K562 (cell line): ENCODE data around the gene DSCAM. TPM values are rescaled to one million over a fixed set of nuclear protein-coding genes. Genes with fewer than 3 reads are reported as not detected.

Experiments
- ATAC-seq: fragments of 200-7000 bp; cut with Tn5 transposase; 3 replicates; pipeline ENCODE4 v1.9.1; 2020; ENCODE audit warnings: moderate library complexity
- BruUV-seq: library from RNA; stranded (reverse); fragments of 400-500 nt; replicated peaks from 2 replicates; lab custom pipeline; 2021; lab: Mats Ljungman, UMichigan
- CTCF ChIA-PET: fragments of 300-600 bp; formaldehyde crosslinking; extraction: SDS; loops from one replicate; lab custom pipeline; 2021; ENCODE audit warnings: low intra/inter-chr PET ratio; lab: Yijun Ruan, JAX
- POLR2A ChIA-PET: fragments of 300-600, 350-650 bp; sonication (Branson Sonifier 250); formaldehyde crosslinking; extraction: SDS; loops from one replicate; lab custom pipeline; 2021; ENCODE audit warnings: antibody characterized with exemption, inconsistent platforms; lab: Yijun Ruan, JAX
- DNase-seq, 4 experiments: peaks; one replicate each; pipeline versions ENCODE4 v3.0.0 to v3.0.0-alpha.2; 2011 to 2018; ENCODE audit warnings: low spot score in 3 of 4, mixed read lengths in 3 of 4; ENCODE audit errors: extremely low read depth in 1 of 4
- FAIRE-seq: peaks from 2 replicates; lab custom pipeline; 2011; peaks lifted over from hg19 to GRCh38; lab: Jason Lieb, UNC
- H2AFZ ChIP-seq: 2 replicates; pipeline ENCODE4 v1.6.0; 2011; ENCODE audit warnings: low read depth, low read length, control low read depth, inconsistent platforms
- H3K27ac ChIP-seq: fragments of 200-600 bp; 3 replicates; pipeline ENCODE4 v1.8.0; 2011; ENCODE audit warnings: low read depth, mild to moderate bottlenecking, control low read depth, inconsistent platforms, low read length, moderate library complexity, mixed read lengths; ENCODE audit errors: extremely low read depth
- H3K27me3 ChIP-seq, 2 experiments: fragments of 300-600 bp in 1 of 2; 2 replicates in 1 of 2; 3 replicates in 1 of 2; pipeline versions ENCODE4 v1.6.0 to v1.8.0; 2011; ENCODE audit warnings: inconsistent platforms in 2 of 2, low read length in 2 of 2, mild to moderate bottlenecking in 1 of 2, mixed read lengths in 1 of 2, moderate library complexity in 1 of 2; ENCODE audit not compliant: control insufficient read depth in 2 of 2, insufficient read depth in 2 of 2
- H3K36me3 ChIP-seq: fragments of 300-600 bp; 3 replicates; pipeline ENCODE4 v1.8.0; 2011; ENCODE audit warnings: mild to moderate bottlenecking, low read length, inconsistent platforms; ENCODE audit not compliant: control insufficient read depth, insufficient read depth
- H3K4me1 ChIP-seq, 2 experiments: fragments of 200-600 bp in 1 of 2; replicated peaks in 1 of 2; 2 replicates in 1 of 2; 3 replicates in 1 of 2; pipeline versions ENCODE4 v1.5.1 to v1.8.0; 2011; ENCODE audit warnings: inconsistent platforms in 2 of 2, low read length in 2 of 2, mild to moderate bottlenecking in 1 of 2, mixed read lengths in 1 of 2, moderate library complexity in 1 of 2; ENCODE audit not compliant: control insufficient read depth in 2 of 2, insufficient read depth in 2 of 2
- H3K4me2 ChIP-seq: 2 replicates; pipeline ENCODE4 v1.6.1; 2011; ENCODE audit warnings: low read length, control low read depth, inconsistent platforms, mixed read lengths; ENCODE audit not compliant: insufficient read depth
- H3K4me3 ChIP-seq: fragments of 200-600 bp; sonication (generic), shearing (Covaris generic); 2 replicates; pipeline ENCODE4 v1.5.1; 2016; ENCODE audit warnings: control low read depth, inconsistent platforms
- H3K79me2 ChIP-seq: fragments of 200-600 bp; 3 replicates; pipeline ENCODE4 v1.8.0; 2011; ENCODE audit warnings: low read length, inconsistent platforms; ENCODE audit not compliant: control insufficient read depth, insufficient read depth
- H3K9ac ChIP-seq, 2 experiments: 2 replicates each; pipeline versions ENCODE4 v1.6.0 to v1.6.1; 2011; ENCODE audit warnings: low read depth in 2 of 2, low read length in 2 of 2, control low read depth in 1 of 2, inconsistent platforms in 1 of 2, mild to moderate bottlenecking in 1 of 2, mixed read lengths in 1 of 2; ENCODE audit not compliant: insufficient read depth in 1 of 2
- H3K9me1 ChIP-seq: one replicate; pipeline ENCODE4 v1.6.0; 2011; ENCODE audit warnings: inconsistent platforms, mild to moderate bottlenecking, low read length, moderate library complexity; ENCODE audit not compliant: control insufficient read depth, insufficient read depth
- H3K9me3 ChIP-seq: replicated peaks from 2 replicates; pipeline ENCODE4 v1.5.1; 2011; ENCODE audit warnings: low read depth, low read length, inconsistent platforms; ENCODE audit not compliant: control insufficient read depth, insufficient read depth
- H4K20me1 ChIP-seq: replicated peaks from 2 replicates; pipeline ENCODE4 v1.6.1; 2011; ENCODE audit warnings: low read length, inconsistent platforms, mixed read lengths; ENCODE audit not compliant: control insufficient read depth, insufficient read depth
- CHD1 ChIP-seq: fragments of 200-600 bp; sonication (generic); IDR thresholded peaks from one replicate; pipeline ENCODE4 v1.6.1; 2012; ENCODE audit warnings: mild to moderate bottlenecking, moderate library complexity, low read length, inconsistent platforms
- CHD7 ChIP-seq: fragments of 200-600 bp; sonication (generic); IDR thresholded peaks from one replicate; pipeline ENCODE4 v1.6.1; 2012; ENCODE audit warnings: mild to moderate bottlenecking, low read depth, low read length, inconsistent platforms
- DNMT1 ChIP-seq: fragments of 450-650 bp; IDR thresholded peaks from 2 replicates; pipeline ENCODE4 v1.6.1; 2016; ENCODE audit warnings: antibody characterized with exemption, mild to moderate bottlenecking
- FOXJ2 ChIP-seq: fragments of 200-800 bp; sonication (Bioruptor generic); IDR thresholded peaks from 2 replicates; pipeline ENCODE4 v1.6.1; 2016; ENCODE audit warnings: missing genetic modification characterization, missing compliant biosample characterization
- TAF9B ChIP-seq: fragments of 450-650 bp; IDR thresholded peaks from 2 replicates; pipeline ENCODE4 v1.6.1; 2018; ENCODE audit warnings: mild to moderate bottlenecking; ENCODE audit not compliant: partially characterized antibody
- ZBTB17 ChIP-seq: fragments of 450-650 bp; formaldehyde crosslinking; IDR thresholded peaks from 2 replicates; pipeline ENCODE4 v1.4.0; 2020; ENCODE audit warnings: mild to moderate bottlenecking
- WGBS: fragments of 100-300 bp; shearing (Covaris generic); methylation state at CpG from one replicate; pipeline ENCODE4 v1.1.6; 2016; ENCODE audit warnings: low coverage, mixed read lengths; ENCODE audit not compliant: insufficient coverage; ENCODE audit errors: missing lambda C conversion rate; 5-methylcytosine and 5-hydroxymethylcytosine counted together
- in situ Hi-C: fragments of 300-500 bp; cut with MboI; formaldehyde crosslinking; loops from 4 replicates; pipeline ENCODE4 v1.15.0; 2018; ENCODE audit warnings: inconsistent platforms, mixed read lengths
- intact Hi-C: fragments of 100-400 bp; cut with micrococcal nuclease; formaldehyde crosslinking; loops from 2 replicates; pipeline ENCODE4 v1.14.2; 2022
- polyA plus RNA-seq, 8 experiments: library from polyadenylated mRNA; depleted of rRNA in 4 of 8; stranded (reverse) in 5 of 8; unstranded in 3 of 8; fragments of >200 nt; fragmentation: Nextera tagmentation in 2 of 8; fragmentation: Illumina TruSeq in 1 of 8; extraction: Ambion mirVana in 2 of 8; extraction: Trizol in 1 of 8; gene quantifications; 2 replicates each; pipeline versions ENCODE4 v1.2.1 to v1.2.3, GENCODE V29; 2011 to 2014; ENCODE audit warnings: inconsistent platforms in 1 of 8, missing spikeins in 1 of 8
- total RNA-seq, 7 experiments: library from RNA; depleted of rRNA in 6 of 7; stranded (reverse); fragments of >200 nt in 6 of 7; fragmentation: Illumina TruSeq in 2 of 7; extraction: Trizol in 2 of 7; gene quantifications; 2 replicates each; pipeline versions ENCODE4 v1.2.1 to v1.2.3, GENCODE V29; 2011 to 2021; ENCODE audit warnings: low replicate concordance in 1 of 7

Gene DSCAM
- total and polyA plus RNA-seq, 9 of the 15 experiments (the other 6 are each of a cell fraction or from before 2014, with no cell fraction given) = not detected

GRCh38 chr21:40356644-40357043, 490.3 kb downstream of the DSCAM start:
- no peaks in the 10 kb centered on the region for H3K9me1 ChIP-seq
- in situ Hi-C loops (no loop called here), intact Hi-C loops (no loop called here)
- FAIRE-seq (no peak), DNase-seq (no peak), ATAC-seq (no peak)
- H3K4me1 ChIP-seq = no peaks in the 10 kb centered on the region
- no peak overlapping the region for H3K9ac ChIP-seq
- no peak overlapping the region for H2AFZ ChIP-seq
- no peak for TF ChIP-seq FOXJ2 (tag)
- no peak for TF ChIP-seq DNMT1
- ChIA-PET POLR2A (no interaction called here), CTCF (no interaction called here)
- no peak overlapping the region for H3K4me3 ChIP-seq
- no peaks in the 10 kb centered on the region for H3K36me3 ChIP-seq
- H3K9me3 ChIP-seq = no peaks in the 10 kb centered on the region
- BruUV-seq = no TSS peak
- H3K4me2 ChIP-seq = no peak overlapping the region
- H3K79me2 ChIP-seq = no peaks in the 10 kb centered on the region
- no peak overlapping the region for H3K27ac ChIP-seq
- WGBS = 0% methylated on average over 2 of the region's 2 CpGs
- H4K20me1 ChIP-seq = no peaks in the 10 kb centered on the region
- H3K27me3 ChIP-seq = no peaks in the 10 kb centered on the region

- H3K9ac ChIP-seq = no peak overlapping the region
- CTCF ChIA-PET = no interaction called here
- no peak overlapping the region for H3K27ac ChIP-seq
- H3K27me3 ChIP-seq = no peaks in the 10 kb centered on the region
- no peak overlapping the region for H3K4me3 ChIP-seq
- H3K9me3 ChIP-seq = no peaks in the 10 kb centered on the region
- POLR2A ChIA-PET = no interaction called here
- no peaks in the 10 kb centered on the region for H4K20me1 ChIP-seq
- WGBS = 2% methylated on average over 5 of the region's 5 CpGs
- no peaks in the 10 kb centered on the region for H3K79me2 ChIP-seq
- no peaks in the 10 kb centered on the region for H3K36me3 ChIP-seq
- H2AFZ ChIP-seq = no peak overlapping the region
- DNase-seq (no peak), ATAC-seq (no peak), FAIRE-seq (no peak)
- intact Hi-C loops = no loop called here
- H3K4me1 ChIP-seq = no peaks in the 10 kb centered on the region
- in situ Hi-C loops = no loop called here
- no peaks in the 10 kb centered on the region for H3K9me1 ChIP-seq
- no peak overlapping the region for H3K4me2 ChIP-seq
- no TSS peak for BruUV-seq
- TF ChIP-seq CHD1 = no peak
- TF ChIP-seq CHD7 = no peak
- TF ChIP-seq ZBTB17 (CRISPR knock-in tag) = no peak
- no peak for TF ChIP-seq TAF9B
Observed at GRCh38 chr21:40355076-40355475, 491.9 kb downstream of the DSCAM start.
